Kidney (tissue), 14 donors: ENCODE results near the gene TRA2B. TPM values are rescaled to one million over a fixed set of nuclear protein-coding genes. Genes with fewer than 3 reads are reported as not detected.
A peak's percentile ranks its signal among the peaks of the same experiment; 100 is the strongest.

Experiments used
- DNase-seq, 5 donors: peaks; one replicate each; pipeline ENCODE4 v3.0.0-alpha.2; 2013 to 2020
- FAIRE-seq: peaks from 2 replicates; lab custom pipeline; 2012; peaks lifted over from hg19 to GRCh38; lab: Jason Lieb, UNC
- H3K27ac ChIP-seq, 2 donors: one replicate each; pipeline ENCODE4 v1.7.0; 2013; ENCODE audit warnings: low read depth in 2 of 2, low read length in 2 of 2, inconsistent platforms in 1 of 2
- H3K27me3 ChIP-seq: one replicate; pipeline ENCODE4 v1.7.1; 2013; ENCODE audit warnings: low read length, inconsistent platforms; ENCODE audit not compliant: control insufficient read depth, insufficient read depth
- H3K36me3 ChIP-seq, 3 donors: one replicate each; pipeline versions ENCODE4 v1.7.0 to v1.7.1; 2013; ENCODE audit warnings: low read length in 3 of 3, control low read depth in 1 of 3, inconsistent platforms in 1 of 3; ENCODE audit not compliant: insufficient read depth in 3 of 3, control insufficient read depth in 2 of 3
- H3K4me1 ChIP-seq, 3 donors: one replicate each; pipeline versions ENCODE4 v1.7.0 to v1.7.1; 2013; ENCODE audit warnings: low read length in 3 of 3, inconsistent platforms in 1 of 3, low read depth in 1 of 3; ENCODE audit not compliant: control insufficient read depth in 2 of 3, insufficient read depth in 2 of 3
- H3K4me3 ChIP-seq, 3 donors: one replicate each; pipeline versions ENCODE4 v1.7.0 to v1.8.1; 2013; ENCODE audit warnings: low read length in 3 of 3, control low read depth in 1 of 3, inconsistent platforms in 1 of 3
- H3K9ac ChIP-seq, 3 donors: one replicate each; pipeline versions ENCODE4 v1.7.0 to v1.7.1; 2013; ENCODE audit warnings: low read length in 3 of 3, control low read depth in 1 of 3, inconsistent platforms in 1 of 3
- H3K9me3 ChIP-seq, 3 donors: one replicate each; pipeline versions ENCODE4 v1.7.0 to v1.7.1; 2013; ENCODE audit warnings: low read length in 3 of 3, control low read depth in 1 of 3, inconsistent platforms in 1 of 3; ENCODE audit not compliant: control insufficient read depth in 2 of 3, insufficient read depth in 1 of 3
- intact Hi-C: fragments of 100-400 bp; cut with DNase I; formaldehyde crosslinking; loops from one replicate; pipeline ENCODE4 v1.11.1; 2022
- polyA plus RNA-seq: library from polyadenylated mRNA; stranded (reverse); fragments of 350-450 nt; fragmentation: Illumina TruSeq; extraction: RNeasy Lipid Tissue Mini Kit (QIAGEN cat#74804); gene quantifications from one replicate; pipeline ENCODE4 v1.2.3, GENCODE V29; 2014; ENCODE audit warnings: low read depth, low replicate concordance; ENCODE audit not compliant: insufficient read depth
- total RNA-seq: library from RNA; stranded (reverse); fragmentation: NEBNext Ultra II Directional; extraction: Animal tissue kit (Norgen Biotek cat#: 25700); gene quantifications from one replicate; pipeline ENCODE4 v1.2.1, GENCODE V29; 2021
- TF ChIP-seq, protein P1 (sequence below): IDR thresholded peaks from 3 replicates; pipeline ENCODE4 v1.5.1; 2012; ENCODE audit warnings: mild to moderate bottlenecking, moderate library complexity, borderline replicate concordance; ENCODE audit not compliant: insufficient read depth; ENCODE audit errors: extremely low read depth
- donor health status: control.
- donor health status: control.
- donor health status: control.
- donor health status: control.
- donor health status: control.
- donor health status: DM: yes; HTN: yes; CAD: no.
- donor health status: Normal renal cell carcinoma (clear cell type).

TRA2B gene
- total and polyA plus RNA-seq, 2 donors from 2014 or later, result 66.8 to 109 TPM

DNA sequence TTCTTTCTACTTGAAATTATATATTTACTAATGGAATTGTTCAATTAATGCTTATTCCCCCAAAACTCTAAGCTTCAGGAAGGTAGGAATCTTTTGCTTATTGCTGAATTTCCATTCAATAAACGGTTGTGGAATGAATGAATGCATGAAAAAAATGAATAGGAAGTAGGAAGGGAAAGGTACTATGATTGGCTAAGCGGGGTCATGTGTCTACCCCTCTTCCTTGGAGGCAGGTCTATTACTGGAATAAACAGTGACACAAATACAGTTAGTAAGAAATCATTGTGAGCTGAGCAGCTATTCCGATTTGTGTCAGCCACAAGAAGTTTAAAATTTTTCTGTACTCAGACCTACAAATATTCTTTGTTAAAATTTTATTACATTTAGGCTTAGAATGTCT lies 10.5 kb upstream of the TRA2B start:
- no peak overlapping the region for H3K4me3 ChIP-seq
- H3K9me3 ChIP-seq, result no peaks in the 10 kb centered on the region
- H3K27me3 ChIP-seq, result no peaks in the 10 kb centered on the region
- DNase-seq (no peak), FAIRE-seq (no peak)
- peaks cover 0 to 1% (median 0%) of the 10 kb centered on the region in 3 donors for H3K4me1 ChIP-seq
- intact Hi-C loops, result no loop called here
- no peak overlapping the region for H3K9ac ChIP-seq
- H3K27ac ChIP-seq, result no peak overlapping the region
- H3K36me3 ChIP-seq, result no peaks in the 10 kb centered on the region
- TF ChIP-seq, protein P1, sequence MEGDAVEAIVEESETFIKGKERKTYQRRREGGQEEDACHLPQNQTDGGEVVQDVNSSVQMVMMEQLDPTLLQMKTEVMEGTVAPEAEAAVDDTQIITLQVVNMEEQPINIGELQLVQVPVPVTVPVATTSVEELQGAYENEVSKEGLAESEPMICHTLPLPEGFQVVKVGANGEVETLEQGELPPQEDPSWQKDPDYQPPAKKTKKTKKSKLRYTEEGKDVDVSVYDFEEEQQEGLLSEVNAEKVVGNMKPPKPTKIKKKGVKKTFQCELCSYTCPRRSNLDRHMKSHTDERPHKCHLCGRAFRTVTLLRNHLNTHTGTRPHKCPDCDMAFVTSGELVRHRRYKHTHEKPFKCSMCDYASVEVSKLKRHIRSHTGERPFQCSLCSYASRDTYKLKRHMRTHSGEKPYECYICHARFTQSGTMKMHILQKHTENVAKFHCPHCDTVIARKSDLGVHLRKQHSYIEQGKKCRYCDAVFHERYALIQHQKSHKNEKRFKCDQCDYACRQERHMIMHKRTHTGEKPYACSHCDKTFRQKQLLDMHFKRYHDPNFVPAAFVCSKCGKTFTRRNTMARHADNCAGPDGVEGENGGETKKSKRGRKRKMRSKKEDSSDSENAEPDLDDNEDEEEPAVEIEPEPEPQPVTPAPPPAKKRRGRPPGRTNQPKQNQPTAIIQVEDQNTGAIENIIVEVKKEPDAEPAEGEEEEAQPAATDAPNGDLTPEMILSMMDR, result no peak

DNA sequence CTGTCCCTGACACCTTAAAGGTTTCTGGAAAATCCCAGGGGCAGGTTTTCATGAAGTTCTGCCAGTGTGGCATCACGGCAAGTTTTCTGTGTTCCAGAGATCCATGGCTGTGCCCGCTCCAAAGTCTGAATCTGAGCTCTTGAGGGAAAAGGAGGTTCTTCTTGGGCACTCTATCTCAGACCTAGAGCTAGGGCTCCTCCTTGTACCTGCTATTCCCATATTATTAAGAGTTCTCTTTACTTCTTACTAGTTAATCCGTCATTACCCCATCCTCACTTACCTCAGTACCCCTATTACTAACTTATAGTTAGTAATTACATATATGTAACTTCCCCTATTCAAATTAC lies 5.9 kb upstream of the TRA2B start:
- intact Hi-C loops, result no loop called here
- Histone ChIP-seq H3K9me3 (no peaks in the 10 kb centered on the region), H3K36me3 (no peaks in the 10 kb centered on the region), H3K4me3 (no peak overlapping the region), H3K9ac (no peak overlapping the region), H3K27me3 (no peaks in the 10 kb centered on the region), H3K4me1 (peaks cover 0 to 5% (median 0%) of the 10 kb centered on the region in 3 donors), H3K27ac (no peak overlapping the region)
- TF ChIP-seq, protein P1, result no peak
- DNase-seq, result no peak
- no peak for FAIRE-seq

DNA sequence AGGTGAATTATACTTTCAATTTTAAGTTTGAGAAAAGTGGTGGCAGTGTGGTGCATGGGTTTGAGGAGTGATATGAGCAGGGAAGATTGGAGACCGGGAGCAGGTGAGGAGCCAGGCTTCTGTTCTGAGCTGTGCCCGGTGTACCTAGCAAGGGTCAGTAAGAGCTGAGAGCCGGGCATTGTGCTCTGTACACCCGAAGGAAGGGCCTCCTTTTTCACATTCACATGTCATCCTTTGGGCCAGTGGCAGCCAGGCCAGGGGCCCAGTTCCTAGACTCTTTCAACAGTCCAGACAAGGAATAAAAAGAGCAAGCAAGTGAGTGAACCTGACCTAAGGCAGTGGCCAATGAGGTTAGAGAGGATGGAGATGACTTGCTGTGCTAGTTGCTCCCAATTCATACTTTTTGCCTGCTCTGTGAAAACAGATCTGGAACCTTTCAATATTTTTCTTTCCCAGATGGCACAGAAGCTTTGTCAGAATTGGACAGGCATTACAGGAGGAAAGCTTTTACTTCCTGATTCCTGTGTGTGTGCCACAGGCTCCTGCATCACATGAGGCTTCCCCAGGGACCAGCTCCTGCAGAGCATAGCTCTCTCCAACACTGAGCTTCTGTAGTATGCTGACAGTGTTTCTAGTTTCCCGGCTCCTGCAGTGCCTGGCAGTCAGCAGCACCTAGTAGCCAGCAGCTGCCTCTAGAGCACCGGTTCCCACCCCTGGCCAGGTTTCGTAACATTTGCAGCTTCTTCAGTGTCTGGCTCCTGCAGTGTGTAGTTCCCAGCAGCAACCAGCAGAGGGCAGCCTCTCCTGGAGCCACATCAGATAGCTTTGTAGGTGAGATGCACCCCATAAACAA lies 5.3 kb upstream of the TRA2B start:
- Histone ChIP-seq H3K4me1 (peaks cover 0 to 5% (median 0%) of the 10 kb centered on the region in 3 donors), H3K4me3 (peak overlapping the region in 1 of 3 donors; percentile 28), H3K9me3 (no peaks in the 10 kb centered on the region), H3K9ac (no peak overlapping the region), H3K36me3 (no peaks in the 10 kb centered on the region), H3K27me3 (no peaks in the 10 kb centered on the region), H3K27ac (no peak overlapping the region)
- TF ChIP-seq, protein P1, result peak; percentile 99
- intact Hi-C loops, result no loop called here
- DNase-seq (peak; percentile 84 to 87 (median 87)), FAIRE-seq (no peak)
